Measurements from ENCODE around the gene POLG2. TPM values are rescaled to one million over a fixed set of nuclear protein-coding genes. Genes with fewer than 3 reads are reported as not detected.
A peak's percentile ranks its signal among the peaks of the same experiment; 100 is the strongest.

Gene POLG2
- total and polyA plus RNA-seq, 4 donors = 5.4 to 17.8 (median 11.4) TPM

DNA sequence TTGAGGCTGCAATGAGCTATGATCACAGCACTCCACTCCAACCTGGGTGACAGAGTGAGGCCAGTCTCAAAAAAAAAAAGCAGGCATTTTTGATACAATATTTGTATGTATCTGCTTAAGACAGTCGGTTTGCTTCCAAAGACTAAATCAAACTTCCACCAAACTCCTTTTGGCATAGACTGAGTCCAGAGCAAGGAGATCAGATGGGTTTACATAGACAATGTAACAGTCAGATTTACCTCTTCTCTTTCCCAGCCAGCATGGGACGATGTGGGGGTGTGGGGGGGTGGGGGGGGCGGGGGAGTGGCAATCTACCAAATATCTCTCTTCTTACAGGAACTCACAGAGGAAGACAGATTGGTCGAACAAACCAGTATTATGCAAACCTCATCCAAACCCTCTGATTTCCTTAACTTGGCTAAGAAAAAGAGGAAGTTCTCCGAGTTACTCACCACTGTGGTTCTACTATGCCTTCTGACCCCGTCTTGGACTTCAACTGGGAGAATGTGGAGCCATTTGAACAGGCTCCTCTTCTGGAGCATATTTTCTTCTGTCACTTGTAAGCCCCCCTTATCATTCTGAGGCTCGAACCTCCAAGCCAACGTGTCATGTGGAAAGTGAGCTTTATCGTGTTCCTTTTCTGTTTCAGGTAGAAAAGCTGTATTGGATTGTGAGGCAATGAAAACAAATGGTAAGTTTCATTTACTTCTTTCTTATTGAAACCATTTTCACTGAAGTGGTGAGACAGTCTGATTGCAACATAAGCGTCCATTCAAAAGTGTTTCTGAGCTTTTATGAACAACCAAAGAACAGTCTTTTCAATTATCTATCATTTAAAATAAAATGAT, 48.0 kb downstream of the POLG2 start, which contains the start of gene MILR1:
MILR1 (plus strand) TSS at position 451 of the 848 bp plus-strand sequence; CDS start at position 505, 54 bp downstream.
- 19 to 33% methylated on average over 10 of the region's 10 CpGs for WGBS, 2 donors
- Histone ChIP-seq H3K4me3 (no peak within 1 kb of the TSS), H3K9ac (ENCODE audit: insufficient read depth in 1 of 2, low read length in 2 of 2) (no peak within 1 kb of the TSS), H3K4me1 (ENCODE audit: control insufficient read depth in 5 of 5, insufficient read depth in 5 of 5, low read length in 5 of 5) (peaks cover 0 to 3% (median 0%) of the 10 kb centered on the region in 5 donors), H3K27ac (ENCODE audit: low read depth in 1 of 2, low read length in 1 of 2) (peak within 1 kb of the TSS in 1 of 2 donors; percentile 86), H3K9me3 (ENCODE audit: control insufficient read depth in 4 of 4, insufficient read depth in 3 of 4, low read length in 3 of 4) (no peaks in the 10 kb centered on the region), H3K36me3 (ENCODE audit: control insufficient read depth in 4 of 4, insufficient read depth in 4 of 4, low read length in 4 of 4) (no peaks in the 10 kb centered on the region), H3K27me3 (ENCODE audit: control insufficient read depth in 3 of 3, insufficient read depth in 3 of 3, low read length in 2 of 3) (no peaks in the 10 kb centered on the region)
- TF ChIP-seq CTCF (IDR thresholded peaks at IDR 0.05; ENCODE audit: control extremely low read depth, extremely low read depth) = no peak
- DNase-seq (peak; percentile 17 to 41 (median 27)), ATAC-seq (ENCODE audit: insufficient read depth, low FRiP score) (peak; percentile 94)

GRCh38 chr17:64447526-64447925, 49.3 kb downstream of the POLG2 start:
- Histone ChIP-seq H3K36me3 (ENCODE audit: control insufficient read depth in 4 of 4, insufficient read depth in 4 of 4, low read length in 4 of 4) (no peaks in the 10 kb centered on the region), H3K27ac (ENCODE audit: low read depth in 1 of 2, low read length in 1 of 2) (no peak overlapping the region), H3K9ac (ENCODE audit: insufficient read depth in 1 of 2, low read length in 2 of 2) (no peak overlapping the region), H3K4me3 (no peak overlapping the region), H3K9me3 (ENCODE audit: control insufficient read depth in 4 of 4, insufficient read depth in 3 of 4, low read length in 3 of 4) (no peaks in the 10 kb centered on the region), H3K27me3 (ENCODE audit: control insufficient read depth in 3 of 3, insufficient read depth in 3 of 3, low read length in 2 of 3) (no peaks in the 10 kb centered on the region), H3K4me1 (ENCODE audit: control insufficient read depth in 5 of 5, insufficient read depth in 5 of 5, low read length in 5 of 5) (peaks cover 0 to 3% (median 0%) of the 10 kb centered on the region in 5 donors)
- 81 to 94% methylated on average over 1 of the region's 1 CpG for WGBS, 2 donors
- TF ChIP-seq CTCF (IDR thresholded peaks at IDR 0.05; ENCODE audit: control extremely low read depth, extremely low read depth) = no peak
- no peak for ATAC-seq (ENCODE audit: insufficient read depth, low FRiP score)
- no peak for DNase-seq

GRCh38 chr17:64443086-64443760, 53.6 kb downstream of the POLG2 start:
- Histone ChIP-seq H3K4me3 (no peak overlapping the region), H3K4me1 (ENCODE audit: control insufficient read depth in 5 of 5, insufficient read depth in 5 of 5, low read length in 5 of 5) (peaks cover 0 to 3% (median 0%) of the 10 kb centered on the region in 5 donors), H3K9ac (ENCODE audit: insufficient read depth in 1 of 2, low read length in 2 of 2) (no peak overlapping the region), H3K36me3 (ENCODE audit: control insufficient read depth in 4 of 4, insufficient read depth in 4 of 4, low read length in 4 of 4) (no peaks in the 10 kb centered on the region), H3K27ac (ENCODE audit: low read depth in 1 of 2, low read length in 1 of 2) (peak overlapping the region in 1 of 2 donors; percentile 45), H3K27me3 (ENCODE audit: control insufficient read depth in 3 of 3, insufficient read depth in 3 of 3, low read length in 2 of 3) (no peaks in the 10 kb centered on the region), H3K9me3 (ENCODE audit: control insufficient read depth in 4 of 4, insufficient read depth in 3 of 4, low read length in 3 of 4) (peaks cover 0 to 3% (median 0%) of the 10 kb centered on the region in 4 donors)
- DNase-seq (no peak), ATAC-seq (ENCODE audit: insufficient read depth, low FRiP score) (peak; percentile 41)
- TF ChIP-seq CTCF (IDR thresholded peaks at IDR 0.05; ENCODE audit: control extremely low read depth, extremely low read depth) = no peak
- 74 to 83% methylated on average over 6 of the region's 6 CpGs for WGBS, 2 donors
